Smooth muscle cell (in vitro differentiated cells): ENCODE measurements around the gene HSPA12A. TPM values are rescaled to one million over a fixed set of nuclear protein-coding genes. Genes with fewer than 3 reads are reported as not detected.

Source experiments
- DNase-seq: peaks from one replicate; lab custom pipeline; 2025; ENCODE audit not compliant: unreplicated experiment; lab: John Stamatoyannopoulos, UW
- H2AFZ ChIP-seq: fragments of 200-600 bp; sonication (generic); 2 replicates; pipeline ENCODE4 v1.6.0; 2016; ENCODE audit warnings: antibody characterized with exemption, low read depth, mild to moderate bottlenecking
- H3F3A ChIP-seq: fragments of 200-600 bp; sonication (generic); 2 replicates; pipeline ENCODE4 v1.6.0; 2017; ENCODE audit warnings: antibody characterized with exemption, low read depth
- H3K27ac ChIP-seq: fragments of 200-600 bp; sonication (generic); 2 replicates; pipeline ENCODE4 v1.5.1; 2016; ENCODE audit warnings: low read depth, mild to moderate bottlenecking
- H3K27me3 ChIP-seq: fragments of 200-600 bp; sonication (generic); 2 replicates; pipeline ENCODE4 v1.6.1; 2016; ENCODE audit warnings: low read depth, mild to moderate bottlenecking
- H3K36me3 ChIP-seq: fragments of 200-600 bp; sonication (generic); 2 replicates; pipeline ENCODE4 v1.5.1; 2016; ENCODE audit warnings: low read depth
- H3K4me1 ChIP-seq: fragments of 200-600 bp; sonication (generic); 2 replicates; pipeline ENCODE4 v1.5.1; 2016; ENCODE audit warnings: low read depth
- H3K4me2 ChIP-seq: fragments of 200-600 bp; sonication (generic); 2 replicates; pipeline ENCODE4 v1.6.0; 2016; ENCODE audit warnings: mild to moderate bottlenecking
- H3K4me3 ChIP-seq: fragments of 200-600 bp; sonication (generic); 2 replicates; pipeline ENCODE4 v1.5.1; 2016; ENCODE audit warnings: mild to moderate bottlenecking
- H3K79me2 ChIP-seq: fragments of 200-600 bp; sonication (generic); 2 replicates; pipeline ENCODE4 v1.6.0; 2016; ENCODE audit warnings: low read depth, mild to moderate bottlenecking
- H3K9ac ChIP-seq: fragments of 200-600 bp; sonication (generic); 2 replicates; pipeline ENCODE4 v1.6.0; 2016; ENCODE audit warnings: low read depth
- H3K9me3 ChIP-seq: fragments of 200-600 bp; sonication (generic); replicated peaks from 2 replicates; pipeline ENCODE4 v1.5.1; 2016; ENCODE audit warnings: low read depth
- H4K20me1 ChIP-seq: fragments of 200-600 bp; sonication (generic); 2 replicates; pipeline ENCODE4 v1.6.0; 2016; ENCODE audit warnings: low read depth
- WGBS: methylation state at CpG from one replicate; pipeline ENCODE4 v1.1.7; 2016; ENCODE audit warnings: low lambda C conversion rate; 5-methylcytosine and 5-hydroxymethylcytosine counted together
- polyA plus RNA-seq: library from polyadenylated mRNA; unstranded; fragments of >200 nt; fragmentation: Nextera tagmentation; extraction: Ambion mirVana; gene quantifications from 2 replicates; pipeline ENCODE4 v1.2.1, GENCODE V29; 2016
- total RNA-seq: library from RNA; depleted of rRNA; stranded (reverse); fragments of >200 nt; gene quantifications from 2 replicates; pipeline ENCODE4 v1.2.3, GENCODE V29; 2014
- TF ChIP-seq, protein P1 (sequence below): fragments of 200-600 bp; sonication (generic); IDR thresholded peaks from 2 replicates; pipeline ENCODE4 v1.5.1; 2017; ENCODE audit warnings: borderline replicate concordance, mild to moderate bottlenecking, antibody characterized with exemption; ENCODE audit not compliant: insufficient read depth, poor library complexity, severe bottlenecking

HSPA12A gene
- total and polyA plus RNA-seq, 2 experiments from 2014 or later, result 5.3 to 6.4 TPM

DNA sequence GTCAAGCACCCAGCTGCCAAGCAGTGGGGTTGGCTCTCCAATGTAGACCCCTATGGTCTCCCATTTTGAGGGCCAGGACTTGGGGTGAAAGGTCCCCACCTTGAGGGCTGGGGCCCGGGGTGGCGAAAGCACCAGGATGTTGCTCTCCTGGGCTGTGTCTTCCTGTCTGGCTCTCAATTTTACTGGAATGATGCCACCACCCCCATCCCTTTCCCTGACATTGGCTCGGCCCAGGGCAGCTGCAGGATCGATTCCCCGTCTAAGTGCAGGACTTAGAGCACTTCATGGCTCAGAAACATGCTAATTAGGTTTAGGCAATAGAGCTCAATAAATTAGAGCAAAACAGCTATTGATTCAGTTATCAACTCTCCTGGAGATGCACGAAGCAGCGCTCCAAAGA, 27.0 kb upstream of the HSPA12A start:
- H3K27me3 ChIP-seq, result no peaks in the 10 kb centered on the region
- no peaks in the 10 kb centered on the region for H3K9me3 ChIP-seq
- H3K9ac ChIP-seq, result no peak overlapping the region
- no peak overlapping the region for H3K27ac ChIP-seq
- no peak overlapping the region for H3K4me2 ChIP-seq
- H2AFZ ChIP-seq, result no peak overlapping the region
- no peaks in the 10 kb centered on the region for H3K79me2 ChIP-seq
- H3K4me3 ChIP-seq, result no peak overlapping the region
- peaks cover 18% of the 10 kb centered on the region for H3K4me1 ChIP-seq
- no peaks in the 10 kb centered on the region for H3K36me3 ChIP-seq
- no peak for DNase-seq
- no peaks in the 10 kb centered on the region for H4K20me1 ChIP-seq
- TF ChIP-seq, protein P1, sequence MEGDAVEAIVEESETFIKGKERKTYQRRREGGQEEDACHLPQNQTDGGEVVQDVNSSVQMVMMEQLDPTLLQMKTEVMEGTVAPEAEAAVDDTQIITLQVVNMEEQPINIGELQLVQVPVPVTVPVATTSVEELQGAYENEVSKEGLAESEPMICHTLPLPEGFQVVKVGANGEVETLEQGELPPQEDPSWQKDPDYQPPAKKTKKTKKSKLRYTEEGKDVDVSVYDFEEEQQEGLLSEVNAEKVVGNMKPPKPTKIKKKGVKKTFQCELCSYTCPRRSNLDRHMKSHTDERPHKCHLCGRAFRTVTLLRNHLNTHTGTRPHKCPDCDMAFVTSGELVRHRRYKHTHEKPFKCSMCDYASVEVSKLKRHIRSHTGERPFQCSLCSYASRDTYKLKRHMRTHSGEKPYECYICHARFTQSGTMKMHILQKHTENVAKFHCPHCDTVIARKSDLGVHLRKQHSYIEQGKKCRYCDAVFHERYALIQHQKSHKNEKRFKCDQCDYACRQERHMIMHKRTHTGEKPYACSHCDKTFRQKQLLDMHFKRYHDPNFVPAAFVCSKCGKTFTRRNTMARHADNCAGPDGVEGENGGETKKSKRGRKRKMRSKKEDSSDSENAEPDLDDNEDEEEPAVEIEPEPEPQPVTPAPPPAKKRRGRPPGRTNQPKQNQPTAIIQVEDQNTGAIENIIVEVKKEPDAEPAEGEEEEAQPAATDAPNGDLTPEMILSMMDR, result no peak
- no peaks in the 10 kb centered on the region for H3F3A ChIP-seq
- 91% methylated on average over 7 of the region's 7 CpGs for WGBS

DNA sequence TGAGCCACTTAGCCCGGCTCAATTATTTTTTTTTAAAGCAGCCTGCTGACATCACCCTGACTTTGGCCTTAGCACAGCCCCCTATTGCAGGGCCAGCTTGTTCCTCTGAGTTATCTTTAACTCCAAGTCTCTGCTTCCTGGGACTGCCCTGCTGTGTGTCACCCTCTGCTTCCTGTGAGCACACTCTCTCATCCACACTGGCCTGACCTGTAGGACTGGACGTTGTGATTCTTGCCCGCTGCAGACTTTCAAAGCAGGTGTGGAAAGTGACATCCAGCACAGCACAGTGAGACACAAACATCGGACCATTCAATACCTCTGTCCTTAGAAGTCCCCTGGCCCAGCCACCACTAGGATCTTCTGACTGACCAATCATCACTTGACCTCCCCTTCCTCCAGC, 26.4 kb upstream of the HSPA12A start:
- Histone ChIP-seq H3K36me3 (no peaks in the 10 kb centered on the region), H2AFZ (no peak overlapping the region), H3K4me3 (no peak overlapping the region), H3K9ac (no peak overlapping the region), H3K27me3 (no peaks in the 10 kb centered on the region), H3K27ac (no peak overlapping the region), H4K20me1 (no peaks in the 10 kb centered on the region), H3K4me2 (no peak overlapping the region), H3K9me3 (no peaks in the 10 kb centered on the region), H3F3A (no peaks in the 10 kb centered on the region), H3K4me1 (peaks cover 18% of the 10 kb centered on the region), H3K79me2 (no peaks in the 10 kb centered on the region)
- TF ChIP-seq, protein P1, result no peak
- WGBS, result 65% methylated on average over 4 of the region's 4 CpGs
- DNase-seq, result no peak

DNA sequence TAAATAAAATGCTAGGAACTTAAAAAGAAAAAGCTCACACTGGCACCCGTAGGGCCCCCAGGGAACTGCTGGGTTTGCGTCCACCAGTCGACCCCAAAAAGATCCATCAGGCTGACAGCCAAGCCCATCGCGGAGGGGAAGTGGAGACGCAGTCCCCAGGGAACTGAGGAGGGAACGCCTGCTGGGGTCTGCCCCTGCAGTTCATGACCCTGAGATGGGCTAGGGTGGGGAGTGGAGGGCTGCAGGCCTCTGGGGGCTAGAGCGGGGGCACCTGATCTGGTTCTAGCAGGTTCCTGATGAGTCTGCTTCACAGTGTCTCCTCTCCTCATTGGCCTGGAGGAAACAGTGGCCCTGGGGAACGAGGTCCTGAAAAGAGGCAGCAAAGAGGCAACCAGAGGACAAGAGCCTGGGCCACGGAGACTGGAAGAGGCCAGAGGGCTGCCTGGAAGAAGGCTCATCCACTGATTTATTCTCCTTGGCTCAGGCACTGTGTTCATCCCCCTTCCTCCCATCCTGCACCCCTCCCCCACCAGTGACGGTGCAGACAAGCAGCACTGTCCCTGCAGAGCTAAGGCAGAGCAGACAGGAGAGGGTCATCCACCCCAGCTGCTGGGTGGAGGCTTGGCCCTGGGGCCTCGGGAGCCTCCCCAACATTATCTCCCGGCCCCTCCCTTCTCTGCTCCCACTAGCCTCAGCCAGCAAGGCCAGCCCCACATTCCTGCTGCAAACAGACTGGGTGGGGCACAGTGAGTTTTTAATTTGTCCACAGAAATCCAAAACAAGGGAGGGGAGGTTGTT, 24.7 kb upstream of the HSPA12A start:
- Histone ChIP-seq H3K9me3 (no peaks in the 10 kb centered on the region), H2AFZ (peak overlapping the region; percentile 43), H3K9ac (no peak overlapping the region), H3K36me3 (no peaks in the 10 kb centered on the region), H3K27me3 (no peaks in the 10 kb centered on the region), H4K20me1 (no peaks in the 10 kb centered on the region), H3K4me1 (peaks cover 18% of the 10 kb centered on the region), H3K27ac (no peak overlapping the region), H3K79me2 (no peaks in the 10 kb centered on the region), H3F3A (no peaks in the 10 kb centered on the region), H3K4me2 (peak overlapping the region; percentile 36), H3K4me3 (no peak overlapping the region)
- WGBS, result 68% methylated on average over 13 of the region's 13 CpGs
- DNase-seq, result no peak
- TF ChIP-seq, protein P1, result no peak
